A673 (cell line): ENCODE data around the gene NUBPL.

Experiments
- EZH2 ChIP-seq: fragments of 200-600 bp; sonication (generic); IDR thresholded peaks from 2 replicates; pipeline ENCODE4 v1.6.1; 2017; ENCODE audit warnings: borderline replicate concordance, low read depth, mild to moderate bottlenecking, mixed read lengths, antibody characterized with exemption, low read length; ENCODE audit not compliant: poor library complexity, severe bottlenecking
- TF ChIP-seq, protein P1 (sequence below): fragments of 300-800, 200-600 bp; sonication (generic); conservative IDR thresholded peaks from 2 replicates; pipeline ENCODE4 v1.5.1; 2017; ENCODE audit warnings: low read depth, mild to moderate bottlenecking, antibody characterized with exemption, low read length, moderate library complexity, mixed read lengths

DNA sequence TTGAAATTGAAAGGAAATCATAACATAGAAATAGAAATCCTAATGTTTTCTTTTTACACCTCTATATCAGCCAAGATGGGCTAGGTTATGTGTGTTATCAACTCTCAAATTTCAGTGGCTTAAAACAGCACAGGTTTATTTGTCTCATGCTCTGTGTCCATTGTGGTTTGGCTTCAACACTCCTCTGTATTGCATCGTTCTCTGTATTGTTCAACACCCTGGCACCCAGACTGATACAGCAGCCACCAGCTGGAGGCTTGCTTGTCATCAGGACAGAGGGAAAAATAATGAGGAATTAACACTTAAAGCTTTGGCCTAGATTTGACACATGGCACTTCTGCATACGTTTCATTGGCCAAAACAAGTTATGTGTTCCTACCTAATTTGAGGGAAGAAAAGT is 281.7 kb downstream of the NUBPL start:
- TF ChIP-seq, protein P1, sequence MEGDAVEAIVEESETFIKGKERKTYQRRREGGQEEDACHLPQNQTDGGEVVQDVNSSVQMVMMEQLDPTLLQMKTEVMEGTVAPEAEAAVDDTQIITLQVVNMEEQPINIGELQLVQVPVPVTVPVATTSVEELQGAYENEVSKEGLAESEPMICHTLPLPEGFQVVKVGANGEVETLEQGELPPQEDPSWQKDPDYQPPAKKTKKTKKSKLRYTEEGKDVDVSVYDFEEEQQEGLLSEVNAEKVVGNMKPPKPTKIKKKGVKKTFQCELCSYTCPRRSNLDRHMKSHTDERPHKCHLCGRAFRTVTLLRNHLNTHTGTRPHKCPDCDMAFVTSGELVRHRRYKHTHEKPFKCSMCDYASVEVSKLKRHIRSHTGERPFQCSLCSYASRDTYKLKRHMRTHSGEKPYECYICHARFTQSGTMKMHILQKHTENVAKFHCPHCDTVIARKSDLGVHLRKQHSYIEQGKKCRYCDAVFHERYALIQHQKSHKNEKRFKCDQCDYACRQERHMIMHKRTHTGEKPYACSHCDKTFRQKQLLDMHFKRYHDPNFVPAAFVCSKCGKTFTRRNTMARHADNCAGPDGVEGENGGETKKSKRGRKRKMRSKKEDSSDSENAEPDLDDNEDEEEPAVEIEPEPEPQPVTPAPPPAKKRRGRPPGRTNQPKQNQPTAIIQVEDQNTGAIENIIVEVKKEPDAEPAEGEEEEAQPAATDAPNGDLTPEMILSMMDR, result no peak
- TF ChIP-seq EZH2, result no peak
